HL-60/S4 (cell line): ENCODE data around the gene ZNF267.
"Not testable (repeated sequence)": the region's sequence is repeated elsewhere in the genome, so short reads cannot be mapped to it uniquely, and the experiment has no call there.

Source experiments
- in situ Hi-C: fragments of 300-500 bp; cut with MboI; formaldehyde crosslinking; loops from 2 replicates; pipeline ENCODE4 v1.14.3; 2022; ENCODE audit warnings: low sequenced_read_pairs

The ZNF267 gene

DNA sequence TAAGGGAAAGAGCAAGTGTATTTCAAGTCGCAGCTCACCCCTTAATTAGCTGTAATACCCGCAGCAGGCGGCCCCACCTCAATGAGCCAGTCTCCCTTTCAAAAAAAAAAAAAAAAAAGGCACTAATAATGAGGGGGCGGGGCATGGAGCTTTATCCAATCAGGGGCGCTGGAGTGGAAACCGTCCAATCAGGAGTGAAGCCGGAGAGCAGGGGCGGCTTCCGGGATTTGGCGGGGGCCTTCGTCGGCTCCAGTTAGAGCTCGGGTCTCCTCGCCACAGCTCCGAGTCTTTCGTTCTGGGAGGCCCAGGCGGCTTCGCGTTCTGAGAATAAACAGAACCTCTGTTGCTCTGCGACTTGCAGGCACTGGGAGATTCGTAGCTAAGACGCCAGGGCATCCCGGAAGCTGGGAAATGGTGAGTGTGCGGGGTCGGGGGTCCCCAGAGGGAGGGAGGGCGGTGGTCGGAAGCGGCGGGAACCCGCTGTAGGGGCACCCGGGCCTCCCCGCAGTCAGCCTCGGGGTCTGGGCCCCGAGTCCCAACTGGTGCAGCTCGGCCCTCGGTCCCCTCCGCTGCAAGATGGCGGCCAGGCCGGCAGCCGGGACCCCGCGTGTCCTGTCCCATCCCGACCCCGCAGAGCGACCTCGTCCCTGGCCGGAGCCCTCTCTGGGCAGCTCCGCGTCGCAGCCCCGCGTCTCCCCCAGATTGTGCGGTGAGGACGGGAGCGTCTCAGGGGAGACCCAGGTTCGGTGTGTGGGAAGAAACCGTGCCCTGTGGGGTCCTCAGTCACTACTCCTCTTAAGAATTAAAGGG lies at the start of gene ZNF267:
TSS of gene ZNF267 (plus strand) at position 252 of the 810 bp plus-strand sequence. CDS start at position 412, 160 bp downstream.
- in situ Hi-C loops: loop anchor here (10.0 kb wide), 1 partner anchor 919 kb away; the partner anchor contains the start of gene SETD1A

DNA sequence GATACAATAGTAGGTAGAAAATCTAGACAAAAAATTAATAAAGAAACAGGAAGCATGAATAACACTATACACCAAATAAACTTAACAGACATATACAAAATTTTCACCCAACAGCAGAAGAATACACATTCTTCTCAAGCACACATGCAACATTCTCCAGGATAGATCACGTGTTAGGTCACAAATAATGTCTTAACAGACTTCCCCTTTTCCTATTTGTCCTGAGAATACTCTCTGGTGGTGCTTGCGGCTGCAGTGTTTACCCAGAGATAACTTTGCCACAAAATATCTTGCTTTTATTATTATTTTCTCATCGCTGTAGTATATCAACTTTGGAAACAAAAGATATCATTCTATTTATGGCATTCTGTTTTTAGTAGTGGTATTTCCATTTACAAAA lies 40.6 kb upstream of the ZNF267 start:
- in situ Hi-C loops: no loop called here

DNA sequence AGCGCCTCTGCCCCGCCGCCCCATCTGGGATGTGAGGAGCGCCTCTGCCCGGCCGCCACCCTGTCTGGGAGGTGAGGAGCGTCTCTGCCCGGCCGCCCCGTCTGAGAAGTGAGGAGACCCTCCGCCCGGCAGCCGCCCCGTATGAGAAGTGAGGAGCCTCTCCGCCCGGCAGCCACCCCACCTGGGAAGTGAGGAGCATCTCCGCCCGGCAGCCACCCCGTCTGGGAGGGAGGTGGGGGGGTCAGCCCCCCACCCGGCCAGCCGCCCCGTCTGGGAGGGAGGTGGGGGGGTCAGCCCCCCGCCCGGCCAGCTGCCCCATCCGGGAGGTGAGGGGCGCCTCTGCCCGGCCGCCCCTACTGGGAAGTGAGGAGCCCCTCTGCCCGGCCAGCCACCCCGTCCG lies 37.2 kb upstream of the ZNF267 start:
- in situ Hi-C loops: not testable (repeated sequence)

GRCh38 chr16:31842864-31843263 lies 30.7 kb upstream of the ZNF267 start:
- in situ Hi-C loops: no loop called here

DNA sequence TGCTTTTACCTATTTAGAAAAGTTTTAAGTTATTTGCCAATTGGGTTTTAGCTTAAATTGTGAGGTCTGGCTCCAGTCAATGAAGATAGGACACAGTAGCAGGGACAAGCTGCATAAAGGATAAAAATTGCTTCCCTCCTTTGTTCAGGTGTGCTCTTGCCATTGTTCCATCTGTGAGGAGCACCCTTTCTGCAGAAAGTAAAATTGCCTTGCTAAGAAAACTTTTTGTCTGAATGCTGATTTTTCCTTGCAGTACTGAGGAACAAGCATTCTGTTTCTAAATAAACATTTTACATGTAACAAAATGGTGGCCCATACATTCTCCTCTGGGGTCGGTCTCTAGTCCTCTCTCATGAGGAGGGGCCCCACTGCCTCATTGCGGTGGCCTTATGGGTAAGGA lies 25.0 kb upstream of the ZNF267 start:
- in situ Hi-C loops: not testable (repeated sequence)

DNA sequence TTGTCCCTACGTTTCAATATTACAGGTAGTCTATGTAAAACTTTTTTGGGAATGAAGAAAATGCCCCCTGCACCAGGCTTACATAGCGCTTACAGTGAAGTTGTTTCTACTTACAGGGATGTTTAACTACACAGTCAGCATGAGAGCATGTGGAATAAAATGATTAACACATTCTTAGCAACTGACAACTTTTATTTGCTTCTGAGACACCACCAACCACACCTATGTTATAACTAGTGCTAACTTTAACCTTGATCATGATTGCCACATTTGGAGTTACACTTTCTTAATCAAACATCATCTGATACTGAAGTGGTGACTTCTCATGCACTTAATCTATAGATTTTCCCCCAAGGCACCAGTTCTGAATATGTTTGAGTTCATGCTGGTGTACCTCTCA lies 20.3 kb upstream of the ZNF267 start:
- in situ Hi-C loops: no loop called here

GRCh38 chr16:31860508-31860907 lies 13.1 kb upstream of the ZNF267 start:
- in situ Hi-C loops: loop anchor here (10.0 kb wide), 1 partner anchor 406 kb away; the partner anchor contains the start of gene ARMC5

DNA sequence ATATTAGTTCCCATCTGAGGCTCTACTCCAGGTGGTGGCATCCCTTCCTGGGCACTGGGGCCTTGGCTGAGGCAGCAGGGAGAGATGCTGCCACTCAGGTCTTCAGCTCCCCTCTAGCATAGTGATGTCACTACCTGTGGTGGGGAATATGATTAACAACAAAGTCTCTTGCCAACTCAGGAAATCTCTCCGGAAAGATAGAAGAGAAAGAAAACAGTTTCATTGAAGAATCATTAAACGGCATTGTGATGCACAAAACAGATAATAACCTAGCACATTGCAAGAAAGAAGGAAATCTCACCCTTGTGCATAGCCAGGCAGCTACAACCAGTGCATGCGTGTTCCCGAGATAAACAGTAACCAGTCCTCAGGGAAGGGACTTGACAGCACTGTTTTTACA lies 12.2 kb upstream of the ZNF267 start:
- in situ Hi-C loops: loop anchor here (10.0 kb wide), 1 partner anchor 407 kb away; the partner anchor contains the start of gene ARMC5

DNA sequence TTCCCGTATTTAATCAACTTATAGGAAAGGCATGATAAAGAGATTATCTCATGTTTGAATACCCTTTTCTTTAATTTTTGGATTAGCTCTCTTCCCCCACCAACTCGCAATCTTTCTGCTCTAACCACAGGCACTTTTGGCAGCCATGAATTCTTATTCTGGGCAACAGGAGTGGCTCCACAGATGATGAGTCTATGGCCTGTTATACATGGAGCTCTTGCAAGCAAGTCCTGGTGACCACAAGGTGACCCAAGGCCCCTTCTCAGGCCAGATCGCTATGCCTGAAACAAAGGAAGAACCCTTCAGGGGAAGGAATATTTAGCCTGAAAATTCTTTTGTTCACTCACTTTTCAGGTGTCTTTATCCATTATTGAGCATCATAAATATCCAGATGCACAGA lies 10.8 kb upstream of the ZNF267 start:
- in situ Hi-C loops: loop anchor here (10.0 kb wide), 1 partner anchor 408 kb away; the partner anchor contains the start of gene ARMC5

GRCh38 chr16:31868164-31868563 lies 5.4 kb upstream of the ZNF267 start:
- in situ Hi-C loops: loop anchor here (10.0 kb wide), 1 partner anchor 413 kb away; the partner anchor contains the start of gene ARMC5

DNA sequence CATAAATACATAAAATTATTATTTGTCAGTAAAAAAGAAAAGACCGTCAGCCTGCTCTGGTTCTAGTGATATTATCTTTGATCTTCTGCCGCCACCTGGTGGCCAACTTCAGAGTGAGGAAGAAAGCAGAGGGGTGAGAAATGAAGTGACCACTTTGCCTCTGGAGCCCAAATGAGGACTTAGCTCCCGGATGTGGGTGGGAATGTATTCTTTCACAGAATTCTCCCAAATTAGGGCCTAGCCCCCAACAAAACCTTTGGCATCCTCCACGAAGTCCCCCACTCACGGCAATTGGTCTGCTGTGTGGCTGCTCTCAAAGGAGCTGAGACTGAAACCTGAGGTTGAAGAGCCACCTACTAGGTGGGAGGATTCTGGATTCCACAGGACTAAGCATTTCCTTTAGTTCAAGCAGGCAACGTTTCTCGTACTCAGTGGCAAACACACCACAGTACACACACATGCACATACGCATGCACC lies 4.9 kb upstream of the ZNF267 start:
- in situ Hi-C loops: loop anchor here (10.0 kb wide), 1 partner anchor 414 kb away; the partner anchor contains the start of gene ARMC5

- in situ Hi-C loops: loop anchor here (10.0 kb wide), 2 partner anchors 415 to 915 kb away; partner anchors contain the start of genes ARMC5 and SETD1A
These were observed 4.0 kb upstream of the ZNF267 start for GRCh38 chr16:31869511-31870201.

GRCh38 chr16:31870809-31871208 lies 2.8 kb upstream of the ZNF267 start:
- in situ Hi-C loops: loop anchor here (10.0 kb wide), 1 partner anchor 916 kb away; the partner anchor contains the start of gene SETD1A

DNA sequence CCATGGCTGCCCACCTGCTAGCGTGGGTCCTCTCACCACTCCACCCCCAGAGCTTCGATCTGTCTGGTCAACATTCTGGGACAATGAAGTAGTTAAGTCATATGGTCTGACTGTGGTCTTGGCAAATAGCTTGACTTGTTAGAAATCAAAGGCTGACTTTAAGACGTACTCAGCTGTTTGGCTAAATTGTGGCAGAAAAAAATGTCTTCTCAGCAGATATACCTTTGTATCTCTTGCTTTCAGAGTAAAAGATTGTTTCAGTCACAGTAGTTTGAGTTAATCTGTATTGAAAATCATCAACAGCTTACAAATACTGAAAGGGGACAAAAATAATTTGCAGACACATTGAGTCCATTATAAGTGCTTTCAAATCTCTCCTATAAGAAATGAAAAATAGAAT lies 2.1 kb upstream of the ZNF267 start:
- in situ Hi-C loops: loop anchor here (10.0 kb wide), 1 partner anchor 917 kb away; the partner anchor contains the start of gene SETD1A

- in situ Hi-C loops: loop anchor here (10.0 kb wide), 1 partner anchor 917 kb away; the partner anchor contains the start of gene SETD1A
These were observed 1.4 kb upstream of the ZNF267 start for GRCh38 chr16:31872201-31872600.

DNA sequence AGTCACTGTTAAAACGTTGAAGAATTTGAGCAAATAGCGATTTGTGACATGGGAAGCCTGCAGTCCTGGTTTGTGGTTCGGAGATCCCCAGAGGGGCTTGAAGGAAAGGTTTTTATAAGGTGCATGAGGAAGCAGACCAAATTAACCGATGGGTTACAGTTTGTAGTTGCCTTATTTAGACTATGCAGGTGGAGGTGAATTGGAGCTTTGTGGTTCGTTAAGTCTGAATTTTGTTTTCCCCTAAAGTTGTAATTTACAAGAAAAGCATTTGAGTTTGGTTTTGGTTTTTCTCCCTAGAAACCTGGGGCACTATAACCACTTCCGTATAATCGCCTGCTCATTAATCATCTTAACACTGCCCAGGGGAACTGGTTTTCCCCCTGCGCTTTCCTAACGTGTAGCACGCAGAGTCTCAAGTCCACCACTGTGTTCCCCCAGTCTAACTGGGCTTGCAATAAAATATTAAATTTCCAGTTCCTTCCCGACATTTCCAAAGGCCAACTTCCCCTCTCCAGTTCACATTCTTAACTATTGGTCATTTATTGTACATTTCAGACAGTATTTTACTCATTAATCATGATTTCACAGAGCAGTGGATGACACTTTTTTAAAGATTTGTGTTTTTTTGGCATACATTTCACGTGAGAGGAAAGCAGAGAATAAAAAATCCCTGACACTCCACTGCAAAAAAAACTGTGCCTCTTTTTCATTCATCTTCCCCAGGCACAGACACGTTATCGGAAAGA lies 932 bp downstream of the ZNF267 start:
- in situ Hi-C loops: loop anchor here (10.0 to 25.0 kb wide), 2 partner anchors 562 to 920 kb away; partner anchors contain the start of gene SETD1A

DNA sequence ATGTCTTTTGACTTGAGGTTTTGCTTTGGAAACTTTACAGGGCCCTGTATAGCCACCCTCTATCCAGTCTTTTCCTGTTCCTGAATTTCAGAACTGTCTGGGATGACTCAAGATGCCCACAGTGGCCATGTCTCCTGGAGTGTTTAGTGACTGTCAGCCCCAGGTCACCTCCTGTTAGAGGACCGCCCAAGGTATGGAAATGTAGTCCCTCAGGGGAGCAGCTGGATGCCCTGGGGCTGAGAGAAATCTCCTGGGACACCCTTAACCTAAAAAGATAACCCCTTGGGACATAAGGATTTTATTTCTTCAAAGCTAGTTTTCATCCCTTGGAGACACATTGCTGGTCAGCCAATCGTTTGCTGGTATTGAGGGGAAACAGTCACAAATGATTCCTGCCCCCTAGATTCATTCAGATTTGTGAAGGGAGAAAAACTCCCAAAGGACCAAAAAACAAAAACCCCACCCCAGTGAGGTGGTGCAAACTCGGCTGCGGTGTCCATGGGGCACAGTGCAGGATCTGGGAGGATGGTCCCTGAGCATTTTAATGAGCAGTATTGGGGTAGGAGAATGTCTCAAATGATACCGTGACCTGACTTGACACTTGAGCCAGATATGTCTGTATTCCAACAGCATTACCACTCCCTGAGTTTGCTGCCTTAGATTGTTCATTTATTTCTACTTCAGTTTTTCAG lies 1.7 kb downstream of the ZNF267 start:
- in situ Hi-C loops: loop anchor here (10.0 to 25.0 kb wide), 2 partner anchors 563 to 920 kb away; partner anchors contain the start of gene SETD1A

- in situ Hi-C loops: loop anchor here (10.0 to 25.0 kb wide), 2 partner anchors 564 to 921 kb away; partner anchors contain the start of gene SETD1A
These were observed 2.4 kb downstream of the ZNF267 start for GRCh38 chr16:31875928-31876547.
